B cell (primary cell): ENCODE measurements around the gene GPR173.

ENCODE experiments used
- CTCF ChIP-seq: fragments of 200-600 bp; IDR thresholded peaks from one replicate; pipeline ENCODE4 v1.8.0; 2022; ENCODE audit warnings: antibody characterized with exemption, mild to moderate bottlenecking
- EZH2 ChIP-seq: IDR thresholded peaks from 2 replicates; pipeline ENCODE4 v1.6.1; 2012; ENCODE audit warnings: borderline replicate concordance, low read depth, mild to moderate bottlenecking, moderate library complexity, low read length; ENCODE audit not compliant: insufficient read depth, poor library complexity, severe bottlenecking

- TF ChIP-seq CTCF (no peak), EZH2 (no peak)
Measured at GRCh38 chrX:53089925-53090324, 41.3 kb downstream of the GPR173 start.
